HL-60 (cell line): ENCODE results near the gene NSMF.

Experiments
- CTCF ChIP-seq: IDR thresholded peaks from one replicate; pipeline ENCODE4 v1.5.1; 2011; ENCODE audit warnings: low read length, control low read depth, inconsistent platforms; ENCODE audit not compliant: insufficient read depth
- GABPA ChIP-seq: IDR thresholded peaks from 2 replicates; pipeline ENCODE4 v1.6.1; 2012; ENCODE audit warnings: low read depth
- POLR2AphosphoS5 ChIP-seq: IDR thresholded peaks from 2 replicates; pipeline ENCODE4 v1.6.1; 2012; ENCODE audit warnings: low read depth
- REST ChIP-seq: IDR thresholded peaks from 2 replicates; pipeline ENCODE4 v1.6.1; 2012; ENCODE audit warnings: low read depth; ENCODE audit not compliant: insufficient replicate concordance
- SPI1 ChIP-seq: IDR thresholded peaks from 2 replicates; pipeline ENCODE4 v1.6.1; 2012; ENCODE audit warnings: low read depth, mild to moderate bottlenecking, borderline replicate concordance

GRCh38 chr9:137416563-137417151, 42.5 kb downstream of the NSMF start:
- TF ChIP-seq REST (no peak), CTCF (no peak), POLR2AphosphoS5 (no peak), GABPA (no peak), SPI1 (no peak)
